GM06990 (cell line): ENCODE measurements around the gene TCAIM.

Experiments
- DNase-seq: peaks from one replicate; pipeline ENCODE4 v3.0.0-alpha.2; 2011; ENCODE audit not compliant: insufficient read length; ENCODE audit errors: extremely low read depth
- H3K27me3 ChIP-seq: replicated peaks from 2 replicates; pipeline ENCODE4 v1.6.0; 2011; ENCODE audit warnings: low read length; ENCODE audit not compliant: control insufficient read depth, insufficient read depth
- H3K36me3 ChIP-seq: 2 replicates; pipeline ENCODE4 v1.5.1; 2011; ENCODE audit warnings: low read length; ENCODE audit not compliant: control insufficient read depth, insufficient read depth
- H3K4me3 ChIP-seq: replicated peaks from 2 replicates; pipeline ENCODE4 v1.5.1; 2011; ENCODE audit warnings: low read depth, mild to moderate bottlenecking, control low read depth, low read length
- CTCF ChIP-seq: IDR thresholded peaks from 2 replicates; pipeline ENCODE4 v1.5.1; 2011; ENCODE audit warnings: low read length, control low read depth, mild to moderate bottlenecking, inconsistent platforms; ENCODE audit not compliant: insufficient read depth, poor library complexity, severe bottlenecking

The TCAIM gene

GRCh38 chr3:44326019-44326418, 12.5 kb upstream of the TCAIM start:
- no peaks in the 10 kb centered on the region for H3K36me3 ChIP-seq
- H3K27me3 ChIP-seq = no peaks in the 10 kb centered on the region
- TF ChIP-seq CTCF = no peak
- no peak overlapping the region for H3K4me3 ChIP-seq
- no peak for DNase-seq

GRCh38 chr3:44326515-44326914, 12.1 kb upstream of the TCAIM start:
- no peak for DNase-seq
- no peak for TF ChIP-seq CTCF
- H3K36me3 ChIP-seq = no peaks in the 10 kb centered on the region
- H3K4me3 ChIP-seq = no peak overlapping the region
- no peaks in the 10 kb centered on the region for H3K27me3 ChIP-seq

- no peak for DNase-seq
- Histone ChIP-seq H3K36me3 (no peaks in the 10 kb centered on the region), H3K27me3 (no peaks in the 10 kb centered on the region), H3K4me3 (no peak overlapping the region)
- no peak for TF ChIP-seq CTCF
These were observed 8.6 kb upstream of the TCAIM start for GRCh38 chr3:44329946-44330345.

- Histone ChIP-seq H3K4me3 (no peak overlapping the region), H3K36me3 (no peaks in the 10 kb centered on the region)
These were observed 8.1 kb upstream of the TCAIM start for GRCh38 chr3:44330444-44330843.

GRCh38 chr3:44334326-44334725, 4.2 kb upstream of the TCAIM start:
- Histone ChIP-seq H3K4me3 (no peak overlapping the region), H3K36me3 (no peaks in the 10 kb centered on the region), H3K27me3 (no peaks in the 10 kb centered on the region)
- DNase-seq = no peak
- TF ChIP-seq CTCF = no peak

More at GRCh38 chr3:44330444-44330843, 8.1 kb upstream of the TCAIM start:
- H3K27me3 ChIP-seq = no peaks in the 10 kb centered on the region
- TF ChIP-seq CTCF = no peak
- DNase-seq = no peak

GRCh38 chr3:44337248-44337785, 1.2 kb upstream of the TCAIM start:
- peak overlapping the region; percentile 73 for H3K4me3 ChIP-seq
- TF ChIP-seq CTCF = no peak
- H3K36me3 ChIP-seq = no peaks in the 10 kb centered on the region
- no peak for DNase-seq
- no peaks in the 10 kb centered on the region for H3K27me3 ChIP-seq
